C4-2B (cell line): Measurements from ENCODE around the gene PPCS.

Experiments used
- CTCF ChIP-seq: fragments of 450-650 bp; conservative IDR thresholded peaks from 2 replicates; pipeline ENCODE4 v1.5.1; 2017; ENCODE audit warnings: mild to moderate bottlenecking
- ZFX ChIP-seq: fragments of 450-650 bp; IDR thresholded peaks from 2 replicates; pipeline ENCODE4 v1.6.1; 2017

- TF ChIP-seq CTCF (no peak), ZFX (no peak)
Observed at GRCh38 chr1:42490237-42490636, 33.9 kb downstream of the PPCS start.
